Activated naive CD4-positive, alpha-beta T cell treated with anti-CD3 and anti-CD28 coated beads, Interleukin-2, amount 50 U/mL, for 72 hours (primary cell): ENCODE results near the gene MTOR. TPM values are rescaled to one million over a fixed set of nuclear protein-coding genes. Genes with fewer than 3 reads are reported as not detected.

Source experiments
- ATAC-seq, 2 donors: fragments of 150-1000 bp; cut with Tn5 transposase; 2 replicates each; pipeline ENCODE4 v1.10.0; 2021; ENCODE audit warnings: mild to moderate bottlenecking in 2 of 2, moderate library complexity in 2 of 2
- DNase-seq, 2 donors: peaks; one replicate each; pipeline ENCODE4 v3.0.0; 2021 to 2022; ENCODE audit warnings: low spot score in 2 of 2
- H3K27ac Mint-ChIP-seq, 2 donors: one replicate each; pipeline ENCODE4 v1.8.0; 2022; ENCODE audit warnings: mild to moderate bottlenecking in 2 of 2, mixed read lengths in 2 of 2
- H3K36me3 Mint-ChIP-seq, 2 donors: one replicate each; pipeline ENCODE4 v1.8.0; 2022; ENCODE audit warnings: mixed read lengths in 2 of 2
- H3K9me3 Mint-ChIP-seq, 2 donors: one replicate each; pipeline ENCODE4 v1.8.0; 2022; ENCODE audit warnings: mixed read lengths in 2 of 2
- total RNA-seq, 2 donors: library from RNA; stranded (reverse); gene quantifications; one replicate each; pipeline ENCODE4 v1.2.3, GENCODE V29; 2022

The MTOR gene
- total RNA-seq, 2 donors from 2014 or later: 32.7 to 46.1 TPM

DNA sequence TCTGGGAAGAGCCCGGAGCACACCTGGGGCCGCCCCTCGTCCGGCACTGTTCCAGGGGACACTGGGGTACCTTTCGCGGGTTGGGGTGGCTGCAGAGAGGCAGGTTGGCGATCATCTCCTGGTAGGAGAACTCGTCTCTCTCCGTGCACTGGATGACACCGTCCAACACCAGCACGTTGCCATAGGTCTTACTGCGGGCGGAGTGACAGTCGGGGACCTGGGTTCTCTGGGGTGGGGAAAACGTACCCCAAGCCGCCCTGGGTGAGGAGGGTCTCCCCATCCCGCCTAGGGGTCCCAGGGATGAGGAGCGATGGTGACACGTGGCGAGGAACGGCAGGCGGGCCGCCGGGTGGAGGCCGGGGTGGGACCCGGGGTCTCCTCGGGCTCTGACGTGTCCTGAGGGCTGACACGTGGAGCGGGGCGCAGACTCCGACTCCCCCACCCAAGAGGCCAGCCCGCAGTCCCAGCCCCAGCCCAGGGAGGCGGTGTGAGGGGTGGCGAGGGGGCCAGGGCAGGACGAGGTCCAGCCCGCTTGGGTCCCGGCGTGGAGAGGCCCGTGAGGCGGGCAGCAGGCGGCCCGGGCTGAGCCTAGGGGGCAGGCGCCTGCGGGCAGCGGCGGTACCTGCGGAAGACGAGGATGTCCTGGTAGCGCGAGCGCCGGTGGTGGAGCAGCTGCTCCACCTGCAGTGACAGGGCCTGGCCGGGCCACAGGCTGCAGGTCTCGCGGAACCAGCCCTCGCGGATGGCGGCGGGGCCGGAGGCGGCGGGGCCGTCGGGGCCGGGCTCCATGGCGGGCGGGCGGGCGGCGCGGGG lies 203.0 kb downstream of the MTOR start:
- H3K9me3 Mint-ChIP-seq: no peaks in the 10 kb centered on the region
- H3K36me3 Mint-ChIP-seq: peaks cover 20 to 33% of the 10 kb centered on the region in 2 donors
- ATAC-seq: peak in 1 of 2 donors; percentile 30
- peak in 1 of 2 donors; percentile 28 for DNase-seq
- peak overlapping the region; percentile 95 to 99 for H3K27ac Mint-ChIP-seq

DNA sequence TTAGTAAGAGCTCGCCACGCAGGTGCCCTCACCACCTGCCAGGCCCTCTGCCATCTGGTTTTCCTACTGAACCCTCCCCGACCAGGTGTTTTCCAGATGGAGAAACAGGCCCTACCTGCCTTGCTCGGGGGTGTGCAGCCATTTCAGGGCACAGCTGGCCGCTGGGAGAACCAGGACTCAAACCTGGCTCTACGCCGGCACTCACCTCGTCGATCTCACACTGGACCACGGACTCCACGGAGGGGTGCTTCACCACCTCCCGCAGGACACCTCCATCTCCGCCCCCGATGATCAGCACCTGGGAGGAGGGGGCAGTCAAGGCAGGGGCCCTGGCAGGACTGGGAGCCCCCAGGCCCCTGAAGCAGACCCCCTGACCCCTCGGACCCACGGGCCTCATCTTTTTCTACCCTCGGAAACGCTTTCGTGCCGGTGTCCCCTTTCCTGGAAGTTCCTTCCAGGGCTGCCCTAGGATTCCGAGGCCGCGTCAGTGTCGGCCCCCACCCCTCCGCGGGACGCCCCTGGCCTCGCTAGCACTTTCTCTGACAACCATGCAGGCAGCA lies 203.7 kb downstream of the MTOR start:
- peak overlapping the region; percentile 95 to 99 for H3K27ac Mint-ChIP-seq
- ATAC-seq: no peak
- peaks cover 20 to 33% of the 10 kb centered on the region in 2 donors for H3K36me3 Mint-ChIP-seq
- no peak for DNase-seq
- H3K9me3 Mint-ChIP-seq: no peaks in the 10 kb centered on the region

DNA sequence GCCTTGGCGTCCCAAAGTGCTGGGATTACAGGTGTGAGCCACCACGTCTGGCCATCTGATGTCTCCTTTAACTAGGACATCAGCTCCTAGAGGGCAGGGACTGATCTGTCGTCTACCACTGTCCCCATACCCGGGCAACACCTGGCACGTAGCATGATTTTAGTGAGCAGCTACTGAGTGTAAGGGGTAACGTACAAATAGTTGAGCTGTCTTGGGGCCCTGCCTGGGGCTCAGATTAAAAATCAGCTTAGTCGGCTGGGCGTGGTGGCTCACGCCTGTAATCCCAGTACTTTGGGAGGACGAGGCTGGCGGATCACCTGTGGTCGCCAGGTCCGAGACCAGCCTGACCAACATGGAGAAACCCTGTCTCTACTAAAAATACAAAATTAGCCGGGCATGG lies 204.3 kb downstream of the MTOR start:
- DNase-seq: no peak
- no peak for ATAC-seq
- H3K9me3 Mint-ChIP-seq: no peaks in the 10 kb centered on the region
- peaks cover 20 to 33% of the 10 kb centered on the region in 2 donors for H3K36me3 Mint-ChIP-seq
- peak overlapping the region; percentile 51 to 95 for H3K27ac Mint-ChIP-seq

DNA sequence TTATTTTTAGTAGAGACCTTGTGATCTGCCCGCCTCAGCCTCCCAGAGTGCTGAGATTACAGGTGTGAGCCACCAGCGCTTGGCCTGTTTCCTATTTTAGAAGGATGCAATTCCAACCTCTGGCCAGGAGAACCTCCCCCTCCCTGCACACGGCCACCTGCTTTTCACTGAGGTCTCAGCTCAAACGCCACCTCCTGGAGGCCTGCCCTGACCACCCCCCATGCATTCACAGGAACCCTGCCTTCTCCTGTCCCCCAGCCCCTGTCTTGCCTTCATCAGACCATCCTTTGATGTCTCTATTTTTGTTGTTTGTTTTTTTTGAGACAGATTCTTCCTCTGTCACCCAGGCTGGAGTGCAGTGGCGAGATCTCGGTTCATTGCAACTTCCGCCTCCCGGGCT lies 204.9 kb downstream of the MTOR start:
- ATAC-seq (no peak), DNase-seq (no peak)
- peaks cover 20 to 28% of the 10 kb centered on the region in 2 donors for H3K36me3 Mint-ChIP-seq
- peak overlapping the region; percentile 39 to 51 for H3K27ac Mint-ChIP-seq
- no peaks in the 10 kb centered on the region for H3K9me3 Mint-ChIP-seq

Other genes with a start within 250 kb of the MTOR start
- 100 to 1,000 TPM; 132 to 168 TPM for gene TARDBP, start 249.9 kb downstream of the MTOR start, total RNA-seq
- under 1 TPM in 1 of 2 donors, not detected in 1; 0.21 TPM for gene MASP2, start 215.3 kb downstream of the MTOR start, total RNA-seq
- gene SRM, start 202.5 kb downstream of the MTOR start, total RNA-seq: 100 to 1,000 TPM; 107 to 148 TPM
- gene EXOSC10, start 162.7 kb downstream of the MTOR start, total RNA-seq: 10 to 100 TPM; 81.1 to 83.3 TPM
- not detected for gene ANGPTL7, start 73.2 kb downstream of the MTOR start, total RNA-seq
- gene UBIAD1, start 10.6 kb upstream of the MTOR start, total RNA-seq: 10 to 100 TPM; 23.7 to 24.7 TPM
- gene DISP3, start 216.6 kb upstream of the MTOR start, total RNA-seq: under 1 TPM; 0.80 to 0.82 TPM